Testis (tissue), 2 donors: ENCODE data around the gene HDAC9.

ENCODE experiments used
- POLR2A ChIP-seq: fragments of 450-650 bp; IDR thresholded peaks from one replicate; pipeline ENCODE4 v1.6.1; 2017; ENCODE audit warnings: antibody characterized with exemption, mild to moderate bottlenecking, moderate library complexity
- TF ChIP-seq, protein P1 (sequence below), 3 experiments: fragments of 450-650 bp in 2 of 3; fragments of 200-600 bp in 1 of 3; sonication (generic) in 1 of 3; IDR thresholded peaks; one replicate each; pipeline ENCODE4 v1.5.1; 2016 to 2019; ENCODE audit warnings: antibody characterized with exemption in 3 of 3, mild to moderate bottlenecking in 2 of 3, moderate library complexity in 1 of 3

DNA sequence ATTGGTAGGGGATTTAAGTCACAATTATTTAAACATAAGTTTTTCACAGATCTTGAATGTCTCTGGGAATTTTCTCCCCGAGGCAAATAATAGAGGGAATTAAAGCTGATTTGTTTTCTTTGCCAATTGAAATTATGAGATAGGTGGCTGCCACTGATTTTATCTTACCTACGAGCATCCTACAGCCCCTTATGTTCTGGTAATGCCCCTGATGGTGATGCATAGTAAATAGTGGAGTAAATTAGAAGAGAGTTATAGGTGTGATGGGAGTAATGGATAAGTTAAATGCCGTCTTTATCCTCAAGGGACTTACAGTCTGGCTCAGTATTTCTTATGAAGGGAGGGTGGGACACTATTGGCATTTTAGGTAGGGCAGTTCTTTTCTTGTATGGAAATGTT is 58.1 kb downstream of the HDAC9 start:
- no peak for TF ChIP-seq POLR2A
- TF ChIP-seq, protein P1, sequence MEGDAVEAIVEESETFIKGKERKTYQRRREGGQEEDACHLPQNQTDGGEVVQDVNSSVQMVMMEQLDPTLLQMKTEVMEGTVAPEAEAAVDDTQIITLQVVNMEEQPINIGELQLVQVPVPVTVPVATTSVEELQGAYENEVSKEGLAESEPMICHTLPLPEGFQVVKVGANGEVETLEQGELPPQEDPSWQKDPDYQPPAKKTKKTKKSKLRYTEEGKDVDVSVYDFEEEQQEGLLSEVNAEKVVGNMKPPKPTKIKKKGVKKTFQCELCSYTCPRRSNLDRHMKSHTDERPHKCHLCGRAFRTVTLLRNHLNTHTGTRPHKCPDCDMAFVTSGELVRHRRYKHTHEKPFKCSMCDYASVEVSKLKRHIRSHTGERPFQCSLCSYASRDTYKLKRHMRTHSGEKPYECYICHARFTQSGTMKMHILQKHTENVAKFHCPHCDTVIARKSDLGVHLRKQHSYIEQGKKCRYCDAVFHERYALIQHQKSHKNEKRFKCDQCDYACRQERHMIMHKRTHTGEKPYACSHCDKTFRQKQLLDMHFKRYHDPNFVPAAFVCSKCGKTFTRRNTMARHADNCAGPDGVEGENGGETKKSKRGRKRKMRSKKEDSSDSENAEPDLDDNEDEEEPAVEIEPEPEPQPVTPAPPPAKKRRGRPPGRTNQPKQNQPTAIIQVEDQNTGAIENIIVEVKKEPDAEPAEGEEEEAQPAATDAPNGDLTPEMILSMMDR (IDR thresholded peaks at IDR 0.05): no peak
